KMS-11 (cell line): ENCODE measurements around the gene PCDHA11.
"Not testable (repeated sequence)": the region's sequence is repeated elsewhere in the genome, so short reads cannot be mapped to it uniquely, and the experiment has no call there.

ENCODE experiments used
- H2AFZ ChIP-seq: fragments of 200-600 bp; sonication (generic); 2 replicates; pipeline ENCODE4 v1.6.1; 2016; ENCODE audit warnings: antibody characterized with exemption, mixed run types, low read depth
- H3K27ac ChIP-seq: fragments of 200-600 bp; sonication (generic); 2 replicates; pipeline ENCODE4 v1.6.1; 2016; ENCODE audit warnings: mild to moderate bottlenecking, mixed run types
- H3K27me3 ChIP-seq: fragments of 200-600 bp; sonication (generic); 2 replicates; pipeline ENCODE4 v1.6.1; 2017; ENCODE audit warnings: mild to moderate bottlenecking, low read depth, mixed run types, moderate library complexity; ENCODE audit not compliant: insufficient read depth
- H3K36me3 ChIP-seq: fragments of 200-600 bp; sonication (generic); 2 replicates; pipeline ENCODE4 v1.6.1; 2017; ENCODE audit warnings: mild to moderate bottlenecking, mixed run types; ENCODE audit not compliant: insufficient read depth
- H3K4me1 ChIP-seq: fragments of 200-600 bp; sonication (generic); 2 replicates; pipeline ENCODE4 v1.6.1; 2016; ENCODE audit warnings: mild to moderate bottlenecking, low read depth, mixed run types; ENCODE audit not compliant: poor library complexity, severe bottlenecking
- H3K4me2 ChIP-seq: fragments of 200-600 bp; sonication (generic); 2 replicates; pipeline ENCODE4 v1.7.0; 2016; ENCODE audit warnings: mild to moderate bottlenecking, mixed run types
- H3K4me3 ChIP-seq: fragments of 200-600 bp; sonication (generic); IDR thresholded peaks from 2 replicates; pipeline ENCODE4 v1.6.1; 2017; ENCODE audit warnings: low read depth, low read length, mixed read lengths; ENCODE audit not compliant: insufficient read depth
- H3K79me2 ChIP-seq: fragments of 200-600 bp; sonication (generic); 2 replicates; pipeline ENCODE4 v1.6.1; 2016; ENCODE audit warnings: low read depth, mixed run types; ENCODE audit not compliant: insufficient read depth
- H3K9ac ChIP-seq: fragments of 200-600 bp; sonication (generic); 2 replicates; pipeline ENCODE4 v1.6.1; 2016; ENCODE audit warnings: mild to moderate bottlenecking, mixed run types
- H4K20me1 ChIP-seq: fragments of 200-600 bp; sonication (generic); 2 replicates; pipeline ENCODE4 v1.6.1; 2016; ENCODE audit warnings: mild to moderate bottlenecking, mixed run types; ENCODE audit not compliant: insufficient read depth
- TF ChIP-seq, protein P1 (sequence below): fragments of 200-600 bp; sonication (generic); conservative IDR thresholded peaks from 2 replicates; pipeline ENCODE4 v1.6.1; 2017; ENCODE audit warnings: low read depth, mild to moderate bottlenecking, antibody characterized with exemption, low read length, moderate library complexity, mixed read lengths

Gene PCDHA11, protein sequence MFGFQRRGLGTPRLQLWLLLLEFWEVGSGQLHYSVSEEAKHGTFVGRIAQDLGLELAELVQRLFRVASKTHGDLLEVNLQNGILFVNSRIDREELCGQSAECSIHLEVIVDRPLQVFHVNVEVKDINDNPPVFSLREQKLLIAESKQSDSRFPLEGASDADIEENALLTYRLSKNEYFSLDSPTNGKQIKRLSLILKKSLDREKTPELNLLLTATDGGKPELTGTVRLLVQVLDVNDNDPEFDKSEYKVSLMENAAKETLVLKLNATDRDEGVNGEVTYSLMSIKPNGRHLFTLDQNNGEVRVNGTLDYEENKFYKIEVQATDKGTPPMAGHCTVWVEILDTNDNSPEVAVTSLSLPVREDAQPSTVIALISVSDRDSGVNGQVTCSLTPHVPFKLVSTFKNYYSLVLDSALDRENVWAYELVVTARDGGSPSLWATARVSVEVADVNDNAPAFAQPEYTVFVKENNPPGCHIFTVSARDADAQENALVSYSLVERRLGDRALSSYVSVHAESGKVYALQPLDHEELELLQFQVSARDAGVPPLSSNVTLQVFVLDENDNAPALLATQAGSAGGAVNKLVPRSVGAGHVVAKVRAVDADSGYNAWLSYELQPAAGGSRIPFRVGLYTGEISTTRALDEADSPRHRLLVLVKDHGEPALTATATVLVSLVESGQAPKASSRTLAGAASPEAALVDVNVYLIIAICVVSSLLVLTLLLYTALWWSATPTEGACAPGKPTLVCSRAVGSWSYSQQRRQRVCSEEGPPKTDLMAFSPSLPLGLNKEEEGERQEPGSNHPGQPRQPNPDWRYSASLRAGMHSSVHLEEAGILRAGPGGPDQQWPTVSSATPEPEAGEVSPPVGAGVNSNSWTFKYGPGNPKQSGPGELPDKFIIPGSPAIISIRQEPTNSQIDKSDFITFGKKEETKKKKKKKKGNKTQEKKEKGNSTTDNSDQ

DNA sequence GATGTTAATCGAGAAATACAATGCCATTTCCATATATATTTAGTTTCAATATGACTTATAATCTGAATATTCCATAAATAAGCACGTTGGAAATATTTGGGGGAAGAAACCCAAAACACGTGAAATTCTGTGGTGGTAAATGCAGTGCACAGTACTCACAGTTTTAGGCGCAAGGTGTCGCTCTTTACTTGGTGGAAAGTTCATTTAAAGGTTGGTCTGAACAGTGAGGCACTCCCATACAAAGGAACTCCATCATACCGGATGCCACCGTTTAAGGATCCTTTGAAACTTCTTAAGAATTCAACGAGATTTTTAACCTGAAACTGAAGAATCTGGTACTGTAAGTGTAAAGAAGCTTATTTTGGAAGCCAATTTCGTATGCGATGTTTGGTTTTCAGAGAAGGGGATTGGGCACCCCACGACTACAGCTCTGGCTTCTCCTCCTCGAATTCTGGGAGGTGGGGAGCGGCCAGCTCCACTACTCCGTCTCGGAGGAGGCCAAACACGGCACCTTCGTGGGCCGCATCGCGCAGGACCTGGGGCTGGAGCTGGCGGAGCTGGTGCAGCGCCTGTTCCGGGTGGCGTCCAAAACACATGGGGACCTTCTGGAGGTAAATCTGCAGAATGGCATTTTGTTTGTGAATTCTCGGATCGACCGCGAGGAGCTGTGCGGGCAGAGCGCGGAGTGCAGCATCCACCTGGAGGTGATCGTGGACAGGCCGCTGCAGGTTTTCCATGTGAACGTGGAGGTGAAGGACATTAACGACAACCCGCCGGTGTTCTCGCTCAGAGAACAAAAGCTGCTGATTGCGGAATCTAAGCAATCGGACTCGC, at the start of gene PCDHA11:
TSS of gene PCDHA11 (plus strand) at position 237 of the 834 bp plus-strand sequence. CDS start at position 384, 147 bp downstream.
- Histone ChIP-seq H3K4me2 (no peak within 1 kb of the TSS), H4K20me1 (no peaks in the 10 kb centered on the region), H2AFZ (no peak within 1 kb of the TSS), H3K27me3 (no peaks in the 10 kb centered on the region), H3K79me2 (no peaks in the 10 kb centered on the region), H3K27ac (no peak within 1 kb of the TSS), H3K36me3 (no peaks in the 10 kb centered on the region), H3K4me1 (no peaks in the 10 kb centered on the region), H3K4me3 (no peak within 1 kb of the TSS), H3K9ac (no peak within 1 kb of the TSS)
- TF ChIP-seq, protein P1, sequence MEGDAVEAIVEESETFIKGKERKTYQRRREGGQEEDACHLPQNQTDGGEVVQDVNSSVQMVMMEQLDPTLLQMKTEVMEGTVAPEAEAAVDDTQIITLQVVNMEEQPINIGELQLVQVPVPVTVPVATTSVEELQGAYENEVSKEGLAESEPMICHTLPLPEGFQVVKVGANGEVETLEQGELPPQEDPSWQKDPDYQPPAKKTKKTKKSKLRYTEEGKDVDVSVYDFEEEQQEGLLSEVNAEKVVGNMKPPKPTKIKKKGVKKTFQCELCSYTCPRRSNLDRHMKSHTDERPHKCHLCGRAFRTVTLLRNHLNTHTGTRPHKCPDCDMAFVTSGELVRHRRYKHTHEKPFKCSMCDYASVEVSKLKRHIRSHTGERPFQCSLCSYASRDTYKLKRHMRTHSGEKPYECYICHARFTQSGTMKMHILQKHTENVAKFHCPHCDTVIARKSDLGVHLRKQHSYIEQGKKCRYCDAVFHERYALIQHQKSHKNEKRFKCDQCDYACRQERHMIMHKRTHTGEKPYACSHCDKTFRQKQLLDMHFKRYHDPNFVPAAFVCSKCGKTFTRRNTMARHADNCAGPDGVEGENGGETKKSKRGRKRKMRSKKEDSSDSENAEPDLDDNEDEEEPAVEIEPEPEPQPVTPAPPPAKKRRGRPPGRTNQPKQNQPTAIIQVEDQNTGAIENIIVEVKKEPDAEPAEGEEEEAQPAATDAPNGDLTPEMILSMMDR = no peak

DNA sequence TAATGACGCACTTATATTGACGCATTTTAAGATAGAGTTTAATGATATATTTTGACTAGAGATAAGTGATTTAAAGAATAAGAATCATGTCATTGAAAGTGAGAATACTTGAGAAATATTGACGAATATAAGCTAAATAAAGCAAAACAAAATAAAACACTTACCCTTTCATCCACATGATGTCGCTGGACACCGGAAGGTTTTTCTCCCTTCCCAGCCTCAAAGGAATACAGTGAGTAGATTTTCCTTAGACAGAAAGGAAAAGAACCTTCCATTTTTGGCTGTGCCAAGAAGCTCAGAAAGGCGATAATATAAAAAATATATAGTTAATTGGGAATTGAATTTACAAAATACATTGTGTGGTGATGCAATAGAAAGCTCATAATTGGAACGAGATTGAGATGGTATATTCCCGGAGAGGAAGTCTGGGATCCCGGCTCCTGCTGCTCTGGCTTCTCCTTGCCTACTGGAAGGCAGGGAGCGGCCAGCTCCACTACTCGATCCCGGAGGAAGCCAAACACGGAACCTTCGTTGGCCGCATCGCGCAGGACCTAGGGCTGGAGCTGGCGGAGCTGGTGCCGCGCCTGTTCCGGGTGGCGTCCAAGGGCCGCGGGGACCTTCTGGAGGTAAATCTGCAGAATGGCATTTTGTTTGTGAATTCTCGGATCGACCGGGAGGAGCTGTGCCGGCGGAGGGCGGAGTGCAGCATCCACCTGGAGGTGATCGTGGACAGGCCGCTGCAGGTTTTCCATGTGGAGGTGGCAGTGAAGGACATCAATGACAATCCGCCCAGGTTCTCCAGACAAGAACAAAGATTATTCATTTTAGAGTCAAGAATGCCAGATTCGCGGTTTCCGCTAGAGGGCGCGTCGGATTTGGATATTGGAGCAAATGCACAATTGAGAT, 47.1 kb upstream of the PCDHA11 start, which contains the start of gene PCDHA5:
TSS of gene PCDHA5 (plus strand) at position 239 of the 906 bp plus-strand sequence.
- Histone ChIP-seq H3K4me2 (no peak within 1 kb of the TSS), H3K4me1 (no peaks in the 10 kb centered on the region)
- TF ChIP-seq, protein P1 = no peak; the same call in 1 of the 2 replicates

DNA sequence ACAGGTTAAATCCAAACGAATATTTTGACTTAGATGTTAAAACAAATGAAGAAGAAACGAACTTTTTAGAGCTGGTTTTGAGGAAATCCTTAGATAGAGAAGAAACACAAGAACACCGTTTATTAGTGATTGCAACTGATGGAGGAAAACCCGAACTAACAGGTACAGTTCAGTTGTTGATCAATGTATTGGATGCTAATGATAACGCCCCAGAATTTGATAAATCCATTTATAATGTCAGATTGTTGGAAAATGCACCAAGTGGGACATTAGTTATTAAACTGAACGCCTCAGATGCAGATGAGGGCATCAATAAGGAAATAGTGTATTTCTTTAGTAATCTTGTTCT, 46.5 kb upstream of the PCDHA11 start:
- Histone ChIP-seq H3K9ac (no peak overlapping the region), H2AFZ (no peak overlapping the region), H3K4me2 (no peak overlapping the region), H3K4me1 (no peaks in the 10 kb centered on the region), H3K36me3 (no peaks in the 10 kb centered on the region), H3K79me2 (no peaks in the 10 kb centered on the region), H3K27ac (no peak overlapping the region), H3K4me3 (no peak overlapping the region), H4K20me1 (no peaks in the 10 kb centered on the region), H3K27me3 (no peaks in the 10 kb centered on the region)
- TF ChIP-seq, protein P1 = no peak

More for the DNA sequence above, 47.1 kb upstream of the PCDHA11 start, which contains the start of gene PCDHA5:
- Histone ChIP-seq H3K27ac (no peak within 1 kb of the TSS), H3K27me3 (no peaks in the 10 kb centered on the region), H3K79me2 (no peaks in the 10 kb centered on the region), H4K20me1 (no peaks in the 10 kb centered on the region), H2AFZ (no peak within 1 kb of the TSS), H3K36me3 (no peaks in the 10 kb centered on the region), H3K9ac (no peak within 1 kb of the TSS), H3K4me3 (no peak within 1 kb of the TSS)

DNA sequence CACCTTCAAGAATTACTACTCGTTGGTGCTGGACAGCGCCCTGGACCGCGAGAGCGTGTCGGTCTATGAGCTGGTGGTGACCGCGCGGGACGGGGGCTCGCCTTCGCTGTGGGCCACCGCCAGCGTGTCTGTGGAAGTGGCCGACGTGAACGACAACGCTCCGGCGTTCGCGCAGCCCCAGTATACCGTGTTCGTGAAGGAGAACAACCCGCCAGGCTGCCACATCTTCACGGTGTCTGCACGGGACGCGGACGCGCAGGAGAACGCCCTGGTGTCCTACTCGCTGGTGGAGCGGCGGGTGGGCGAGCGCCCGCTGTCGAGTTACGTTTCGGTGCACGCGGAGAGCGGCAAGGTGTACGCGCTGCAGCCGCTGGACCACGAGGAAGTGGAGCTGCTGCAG, 45.8 kb upstream of the PCDHA11 start:
- H2AFZ ChIP-seq, H3K9ac ChIP-seq, H3K27ac ChIP-seq, H3K4me1 ChIP-seq, H3K4me3 ChIP-seq, H3K4me2 ChIP-seq, H3K79me2 ChIP-seq, H3K27me3 ChIP-seq, H3K36me3 ChIP-seq, H4K20me1 ChIP-seq: not testable (repeated sequence)
